Effector CD4-positive, alpha-beta T cell (primary cell): ENCODE data around the gene CCL19.
A peak's percentile ranks its signal among the peaks of the same experiment; 100 is the strongest.

Source experiments
- DNase-seq: peaks from one replicate; pipeline ENCODE4 v3.0.0-alpha.2; 2020

The CCL19 gene

GRCh38 chr9:34693560-34693959 is 2.5 kb upstream of the CCL19 start:
- no peak for DNase-seq

DNA sequence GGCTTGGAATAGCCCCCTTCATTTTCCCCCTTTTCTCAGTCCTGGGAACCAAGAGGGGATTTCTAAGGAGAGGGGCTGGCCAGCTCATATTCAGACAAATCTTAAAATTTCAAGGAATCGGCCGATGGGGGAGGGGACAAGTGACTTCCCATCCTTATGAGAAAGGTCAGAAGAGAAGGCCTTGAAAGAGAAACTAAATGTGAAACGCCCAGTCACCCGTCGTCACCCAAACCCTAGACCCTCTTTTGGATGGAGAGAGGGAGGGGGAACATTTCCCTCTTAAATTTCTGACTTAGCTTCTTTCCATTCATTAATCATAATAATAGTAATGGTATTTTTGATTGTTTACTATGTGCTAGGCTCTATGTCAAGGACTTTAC is 850 bp upstream of the CCL19 start:
- DNase-seq = no peak

GRCh38 chr9:34689512-34689911 is 1.6 kb downstream of the CCL19 start:
- DNase-seq = no peak

DNA sequence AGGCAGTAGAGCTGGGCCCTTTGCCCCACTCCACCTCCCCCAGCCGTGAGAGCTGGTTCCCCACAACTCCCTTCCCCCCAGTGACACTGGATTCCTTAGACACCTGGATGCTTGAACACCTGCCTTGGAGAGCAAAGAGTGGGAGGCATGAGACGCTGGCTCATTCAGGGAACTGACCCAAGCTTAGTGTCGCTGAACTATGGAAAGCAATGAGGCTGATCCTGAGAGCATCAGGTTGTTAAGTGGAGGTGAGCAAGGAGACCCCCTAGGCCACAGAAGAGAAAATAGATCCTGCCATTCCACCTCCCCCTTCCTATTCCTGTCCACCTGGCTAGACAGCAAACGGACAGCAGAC is 2.0 kb downstream of the CCL19 start:
- no peak for DNase-seq

- DNase-seq = no peak
These were observed 2.6 kb downstream of the CCL19 start for GRCh38 chr9:34688329-34689115.

DNA sequence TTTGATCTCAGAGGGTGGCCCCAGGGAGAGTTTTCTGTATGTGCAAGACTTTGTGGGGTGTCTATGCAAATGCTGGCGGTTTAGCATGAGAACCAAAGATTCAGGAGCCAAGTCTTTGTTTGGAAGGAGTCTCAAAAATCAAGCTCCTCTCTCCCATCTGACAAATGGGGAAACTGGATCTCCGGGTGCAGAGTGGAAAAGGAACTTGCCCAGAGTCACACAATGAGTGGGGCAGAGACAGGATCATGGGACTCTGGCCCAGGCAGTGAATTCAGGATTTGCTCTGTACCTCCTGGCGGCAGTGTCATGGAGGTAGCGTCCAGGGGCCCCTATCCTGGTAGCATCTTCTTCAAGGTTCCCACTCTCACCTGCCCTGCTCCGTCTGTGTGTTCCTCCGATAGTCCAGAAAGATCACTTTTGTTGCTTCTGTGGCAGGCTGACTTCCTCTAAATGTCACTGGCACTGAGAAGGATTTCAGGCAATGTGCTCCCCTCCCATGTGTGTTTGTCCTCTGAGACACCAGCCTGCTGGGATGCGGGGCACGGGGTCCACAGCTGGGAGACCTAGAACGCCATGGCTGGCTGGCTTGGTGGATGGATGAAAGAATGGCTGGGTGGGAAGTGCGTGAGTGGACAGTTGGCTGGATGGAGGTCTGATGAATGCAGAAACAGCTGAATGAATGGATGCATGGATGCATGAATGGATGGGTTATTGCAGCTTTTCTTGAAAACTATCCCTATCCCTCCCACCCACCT is 3.6 kb downstream of the CCL19 start:
- no peak for DNase-seq

DNA sequence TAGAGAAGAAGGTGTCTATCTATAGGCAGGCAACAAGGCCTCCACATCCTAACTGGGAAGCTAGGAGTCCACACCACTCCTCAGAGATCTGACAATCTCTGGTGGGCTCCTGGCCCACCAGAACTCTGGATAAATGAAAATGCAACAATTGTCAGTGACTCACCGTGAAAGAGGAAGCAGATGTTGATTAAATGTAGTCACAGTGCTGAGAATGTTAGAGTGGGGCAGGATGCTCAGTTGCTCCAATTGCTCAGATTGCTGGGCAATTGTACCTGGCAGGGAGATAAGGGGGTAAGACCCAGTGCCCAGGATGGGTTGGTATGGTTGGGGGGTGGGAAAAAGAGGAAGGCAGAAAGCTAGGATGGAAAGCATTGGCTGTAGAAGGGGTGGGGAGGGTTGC is 4.3 kb downstream of the CCL19 start:
- no peak for DNase-seq

GRCh38 chr9:34686231-34686630 is 4.8 kb downstream of the CCL19 start:
- no peak for DNase-seq

DNA sequence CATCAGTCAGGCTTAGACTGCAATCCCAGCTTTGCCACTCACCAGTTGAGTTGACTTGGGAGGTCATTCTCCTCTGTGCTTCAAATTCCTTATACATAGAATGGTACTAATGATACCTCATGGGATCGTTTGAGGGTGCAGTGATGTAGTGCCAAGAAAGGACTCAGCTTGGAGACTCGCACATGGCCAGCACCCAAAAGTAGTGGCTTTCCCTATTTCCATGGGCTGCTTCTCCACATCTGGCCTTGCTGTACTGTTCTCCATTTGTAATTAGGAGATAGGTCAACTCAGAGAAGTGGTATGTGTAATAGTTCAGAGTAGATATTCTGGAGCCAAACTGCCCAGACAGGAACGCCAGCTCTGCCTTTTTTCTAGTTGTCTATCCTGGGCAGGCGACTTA is 5.5 kb downstream of the CCL19 start:
- DNase-seq = no peak

DNA sequence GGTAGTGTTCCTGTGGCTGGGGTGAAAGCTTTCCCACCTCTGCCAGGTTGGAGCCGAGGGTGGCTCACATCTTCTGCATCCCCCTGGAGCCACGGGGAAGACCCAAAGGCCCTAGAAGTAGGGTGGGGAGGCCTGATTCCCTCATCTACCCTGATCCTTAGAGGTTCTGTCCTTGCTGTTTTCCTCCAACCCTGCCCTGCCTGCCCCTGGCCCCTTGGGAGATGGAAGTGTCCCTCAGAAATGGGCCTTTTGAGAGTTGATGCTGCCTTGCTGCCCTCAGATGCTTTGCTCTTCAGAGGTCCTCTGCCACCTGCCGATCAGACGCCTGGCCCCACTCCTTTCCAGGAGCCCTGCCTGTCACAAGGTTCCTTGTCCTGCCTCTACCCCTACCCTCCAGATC is 6.3 kb downstream of the CCL19 start:
- no peak for DNase-seq

- DNase-seq = no peak
These were observed 6.9 kb downstream of the CCL19 start for GRCh38 chr9:34684145-34684544.

GRCh38 chr9:34675869-34676268 is 15.2 kb downstream of the CCL19 start:
- DNase-seq = no peak

DNA sequence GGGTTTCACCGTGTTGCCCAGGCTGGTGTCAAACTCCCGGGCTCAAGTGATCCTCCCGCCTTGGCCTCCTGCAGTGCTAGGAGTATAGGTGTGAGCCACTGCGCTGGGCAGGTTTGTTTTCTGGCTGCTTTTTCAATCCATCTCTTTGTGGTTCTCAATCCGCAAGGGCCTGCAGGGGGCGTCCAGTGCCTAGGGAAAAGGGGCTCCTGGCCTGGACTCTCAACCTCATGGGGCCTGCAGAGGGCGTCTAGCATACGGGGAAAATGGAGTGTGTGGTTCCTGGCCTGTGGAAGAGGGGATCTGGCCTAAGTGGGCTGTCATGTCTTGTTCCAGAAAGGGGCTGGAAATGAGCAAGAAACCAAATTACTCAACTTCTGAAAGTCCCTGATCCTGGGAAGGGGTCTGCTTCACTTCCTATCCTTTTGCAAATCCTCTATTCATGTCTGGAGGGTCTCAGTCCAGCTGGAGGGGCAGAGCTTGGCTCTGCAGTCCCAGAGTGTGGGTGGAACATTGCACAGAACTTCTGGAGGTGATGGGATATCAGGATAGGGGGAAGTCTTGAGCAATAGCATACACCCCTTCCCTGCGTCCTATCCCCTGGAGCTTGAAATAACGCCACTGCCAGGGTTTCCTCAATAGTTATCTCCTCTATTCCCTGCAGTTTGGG is 15.9 kb downstream of the CCL19 start:
- DNase-seq = peak; percentile 27

DNA sequence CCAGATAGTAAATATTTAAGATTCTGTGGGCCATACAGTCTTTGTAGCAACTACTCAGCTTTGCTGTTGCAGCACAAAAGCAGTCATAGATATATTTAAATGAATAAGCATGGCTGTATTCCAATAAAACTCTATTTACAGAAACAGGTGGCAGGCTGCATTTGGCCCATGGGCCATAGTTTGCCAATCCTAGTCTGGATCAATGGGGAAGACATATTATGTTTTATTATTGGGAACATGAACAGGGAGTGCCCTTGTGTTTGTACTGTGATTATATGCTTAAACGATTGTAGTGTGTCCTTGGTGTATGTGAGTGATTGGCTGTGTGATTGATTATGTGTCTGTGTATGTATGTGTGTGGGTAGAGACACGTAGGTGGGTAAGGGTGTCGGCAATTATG is 16.6 kb downstream of the CCL19 start:
- no peak for DNase-seq

DNA sequence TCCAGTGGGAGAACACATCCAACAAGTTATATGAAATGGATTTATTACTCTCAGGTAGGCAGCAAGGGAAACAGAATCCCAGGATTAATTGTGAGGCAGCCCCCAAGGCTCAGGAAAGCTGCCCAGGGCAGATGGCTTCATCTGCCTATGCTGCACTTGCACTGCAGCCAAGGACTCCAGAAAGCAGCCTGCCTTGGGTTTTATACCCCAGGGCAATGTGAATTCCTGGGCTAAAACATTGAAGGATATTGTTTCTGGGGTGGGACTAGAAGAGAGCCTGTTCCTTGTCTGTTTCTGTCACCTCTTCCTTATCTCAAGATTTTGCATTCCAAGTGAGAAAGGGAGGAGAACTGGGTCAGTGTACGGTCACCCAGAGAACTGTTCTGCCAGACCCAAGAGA is 19.8 kb downstream of the CCL19 start:
- DNase-seq = no peak

DNA sequence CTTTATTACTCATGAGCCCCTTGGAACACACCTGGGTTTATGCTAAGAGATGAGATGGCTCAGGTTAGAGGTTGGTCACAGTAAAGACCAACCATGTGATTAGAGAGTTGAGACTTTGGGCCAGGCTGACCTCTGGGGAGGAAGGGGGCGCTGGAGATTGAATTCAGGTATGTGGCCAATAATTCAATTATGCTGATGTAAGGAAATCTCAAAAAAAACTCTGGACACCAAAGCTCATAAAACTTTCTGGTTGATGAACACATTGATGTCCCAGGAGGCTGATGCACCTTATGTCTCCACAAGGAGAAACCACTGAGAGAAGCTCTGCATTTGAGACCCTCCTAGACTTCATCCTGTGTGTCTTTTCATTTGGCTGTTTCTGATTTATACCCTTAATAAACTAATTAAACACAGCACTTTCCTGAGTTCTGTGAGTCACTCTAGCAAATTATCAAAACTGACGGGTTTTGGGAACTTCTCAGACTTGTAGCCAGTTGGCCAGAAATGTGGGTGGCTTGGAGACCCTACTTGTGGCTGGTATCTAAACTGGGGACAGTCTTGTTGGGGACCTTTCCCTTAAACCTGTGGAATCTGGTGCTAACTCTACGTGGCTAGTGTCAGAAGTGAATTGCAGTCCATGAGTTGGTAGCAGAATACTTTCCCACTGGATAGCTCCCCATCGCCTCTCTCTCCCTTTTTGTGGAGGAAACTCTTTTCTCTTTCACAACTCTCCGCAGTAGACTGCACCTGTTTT is 21.1 kb downstream of the CCL19 start:
- DNase-seq = no peak

DNA sequence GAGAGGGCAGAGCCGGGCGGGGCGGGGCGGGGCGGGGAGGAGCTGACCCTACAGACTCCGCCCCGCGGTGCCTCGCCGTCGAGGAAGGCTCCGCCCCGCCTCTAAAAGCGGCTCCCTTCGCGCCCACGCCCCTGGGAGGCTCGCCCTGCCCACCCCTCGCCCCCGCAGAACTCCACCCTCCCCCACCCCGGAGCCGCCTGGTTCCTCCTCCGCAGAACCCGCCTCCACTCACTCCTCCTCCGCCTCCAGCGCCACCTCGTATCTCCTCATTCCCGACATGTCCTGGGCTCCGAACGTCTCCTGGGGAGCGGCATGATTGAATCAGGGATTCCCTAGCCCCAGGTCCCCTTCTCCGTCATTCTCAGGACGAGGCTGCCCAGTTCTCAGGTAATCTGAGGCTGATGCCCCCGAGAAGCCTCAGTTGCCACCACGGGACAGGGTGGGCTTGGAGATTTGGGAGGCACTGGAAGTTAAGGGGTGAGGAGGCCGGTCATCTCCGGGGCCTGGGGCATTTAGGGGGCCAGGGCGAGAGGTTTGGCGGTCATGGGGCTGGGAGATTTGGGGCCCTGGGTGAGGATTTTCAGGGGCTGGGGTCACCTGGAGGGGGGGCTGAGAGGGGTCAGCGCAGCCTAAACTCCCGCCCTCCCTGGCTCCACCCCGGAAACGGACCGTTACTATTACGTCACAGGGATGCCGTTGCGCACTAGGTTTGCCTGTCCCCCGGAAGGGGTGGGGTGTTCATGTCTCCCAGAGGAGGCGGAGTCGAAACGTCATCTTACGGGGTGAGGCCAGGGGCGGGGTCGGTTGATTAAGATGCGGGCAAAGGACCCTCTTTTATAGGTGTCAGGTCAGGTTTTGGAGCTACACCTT is 25.5 kb downstream of the CCL19 start:
- peak; percentile 84 for DNase-seq

GRCh38 chr9:34665067-34665380 is 26.1 kb downstream of the CCL19 start:
- no peak for DNase-seq

DNA sequence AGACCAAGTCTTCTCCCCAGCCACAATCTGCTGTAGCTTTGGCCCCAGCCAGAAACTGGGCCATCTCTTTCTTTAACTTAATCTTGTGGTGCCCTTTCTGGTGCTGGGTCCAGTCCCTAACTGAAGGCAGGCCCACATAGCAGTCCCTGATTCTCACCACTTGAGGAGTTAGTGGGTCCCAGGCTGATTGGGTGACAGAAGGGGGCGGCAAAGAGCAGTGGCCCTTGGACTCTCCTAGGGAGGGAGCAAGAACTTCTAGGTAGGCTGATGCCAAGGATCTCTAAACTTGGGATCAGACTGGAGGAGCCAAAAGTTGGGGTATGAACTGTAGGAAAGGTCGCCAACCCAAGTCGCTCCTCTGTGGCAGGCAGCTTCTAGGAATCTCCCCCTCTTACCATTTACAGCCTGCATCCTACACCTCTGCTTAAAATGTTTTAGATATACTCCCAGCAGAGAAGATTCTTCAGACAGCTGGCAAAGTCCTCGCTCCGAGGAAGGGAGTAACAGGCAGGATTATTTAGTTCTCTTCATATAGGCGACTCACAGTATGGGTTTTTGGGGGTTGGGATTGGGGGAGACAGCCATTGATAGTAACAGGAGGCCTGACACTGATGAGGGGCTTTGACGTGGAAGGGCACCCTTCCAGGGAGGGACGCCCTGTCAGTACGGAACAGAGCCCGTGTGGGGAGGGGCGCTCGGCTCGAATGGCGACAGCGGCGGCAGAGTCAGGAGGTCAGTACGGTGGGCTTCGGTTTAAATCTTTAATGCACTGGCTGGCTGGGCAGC is 26.6 kb downstream of the CCL19 start:
- peak; percentile 64 for DNase-seq

DNA sequence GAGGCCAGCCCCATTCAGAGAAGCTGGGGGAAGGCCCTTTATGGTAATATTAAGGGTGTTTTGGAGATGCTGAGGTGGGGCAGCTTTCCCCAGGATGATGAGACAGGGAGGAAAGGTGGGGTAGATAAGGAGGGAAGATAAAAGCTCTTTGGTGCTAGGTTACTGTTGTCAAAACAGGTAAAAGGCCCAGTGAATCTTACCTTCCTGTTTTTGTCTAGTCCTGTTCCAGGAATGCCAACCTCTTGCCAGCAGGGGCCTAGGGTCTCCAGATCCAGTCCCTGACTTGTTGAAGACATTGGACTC is 27.8 kb downstream of the CCL19 start:
- DNase-seq = peak; percentile 23

GRCh38 chr9:34662526-34663302 is 28.4 kb downstream of the CCL19 start, which contains the start of gene CCL27:
Gene CCL27, minus strand, starts transcription at chr9:34662657. Its CDS starts 24 bp downstream, at chr9:34662633.
- no peak for DNase-seq
